Psoas muscle (tissue), 8 donors: ENCODE data around the gene TESK2. TPM values are rescaled to one million over a fixed set of nuclear protein-coding genes. Genes with fewer than 3 reads are reported as not detected.

ENCODE experiments used
- ATAC-seq, 4 donors: fragments of 200-7000 bp; cut with Tn5 transposase; one replicate each; pipeline ENCODE4 v1.9.1; 2020; ENCODE audit warnings: moderate library complexity in 3 of 4, mild to moderate bottlenecking in 2 of 4
- DNase-seq, 2 donors: peaks; one replicate each; pipeline ENCODE4 v3.0.0-alpha.2; 2020
- H3K27ac ChIP-seq: fragments of 200-600 bp; one replicate; pipeline ENCODE4 v1.8.0; 2022
- H3K27me3 ChIP-seq, 3 donors: fragments of 200-600 bp in 1 of 3; one replicate each; pipeline versions ENCODE4 v1.6.1 to v1.8.0; 2013 to 2022; ENCODE audit warnings: low read length in 2 of 3, mild to moderate bottlenecking in 2 of 3, moderate library complexity in 1 of 3; ENCODE audit not compliant: insufficient read depth in 3 of 3
- H3K36me3 ChIP-seq, 2 donors: fragments of 200-600 bp in 1 of 2; one replicate each; pipeline versions ENCODE4 v1.6.1 to v1.8.0; 2013 to 2022; ENCODE audit warnings: low read depth in 1 of 2, mild to moderate bottlenecking in 1 of 2, moderate library complexity in 1 of 2; ENCODE audit not compliant: insufficient read depth in 1 of 2
- H3K4me1 ChIP-seq: fragments of 200-600 bp; one replicate; pipeline ENCODE4 v1.8.0; 2022
- H3K4me3 ChIP-seq: fragments of 200-600 bp; one replicate; pipeline ENCODE4 v1.8.0; 2022; ENCODE audit warnings: mild to moderate bottlenecking
- H3K9me3 ChIP-seq: fragments of 200-600 bp; one replicate; pipeline ENCODE4 v1.8.0; 2022
- CTCF ChIP-seq: fragments of 200-600 bp; IDR thresholded peaks from one replicate; pipeline ENCODE4 v1.8.0; 2022; ENCODE audit warnings: antibody characterized with exemption
- WGBS, 3 donors: extraction: QIAGEN DNeasy Blood & Tissue Kit; methylation state at CpG; one replicate each; pipeline versions ENCODE4 v1.1.6 to v1.1.7; 2013; 5-methylcytosine and 5-hydroxymethylcytosine counted together
- intact Hi-C, 2 donors: fragments of 100-400 bp; cut with DNase I; formaldehyde crosslinking; loops; one replicate each; pipeline versions ENCODE4 v1.11.0 to v1.14.2; 2022
- long read RNA-seq, 2 donors: library from polyadenylated mRNA; unstranded; transcript quantifications; one replicate each; pipeline ENCODE4 v2.0.0, GENCODE V29; 2021
- polyA plus RNA-seq, 3 donors: library from polyadenylated mRNA; stranded (reverse); fragments of 200-250 nt; gene quantifications; one replicate each; pipeline ENCODE4 v1.2.3, GENCODE V29; 2013
- total RNA-seq, 4 donors: library from RNA; stranded (reverse); fragmentation: NEBNext Ultra II Directional in 2 of 4; extraction: Animal tissue kit (Norgen Biotek cat#: 25700) in 2 of 4; gene quantifications; one replicate each; pipeline versions ENCODE4 v1.2.1 to v1.2.4, GENCODE V29; 2021 to 2023
- donor health status: healthy with polysubstance abuse.
- donor health status: DM: no; HTN: no; CAD: no; lungs with moderate emphysema.
- donor health status: Bipolar disorder and iron deficiency.
- donor health status: healthy.
- donor health status: DM: yes; HTN: yes; CAD: no.
- donor health status: DM: no; HTN: no; CAD: no.
- donor health status: DM: no; HTN: no; CAD: no.
- donor health status: DM: yes; HTN: yes; CAD: no.

TESK2 gene
- total RNA-seq (1 to 10 TPM; 1.9 to 5.0 (median 2.3) TPM), polyA plus RNA-seq (1 to 10 TPM in 2 of 3 donors, under 1 TPM in 1; 0.73 to 4.3 (median 2.0) TPM)
- long read RNA-seq, donor 1, partial matches to known transcripts, result 2 of 2 reads
- long read RNA-seq, donor 1, other reads (novel, unspliced or antisense), result 0 of 2 reads
- long read RNA-seq, donor 2, partial matches to known transcripts, result 3 of 7 reads
- long read RNA-seq, donor 2, other reads (novel, unspliced or antisense), result 2 of 7 reads

GRCh38 chr1:45490626-45491486 is at the start of gene TESK2:
Gene TESK2, minus strand, starts transcription at chr1:45491163. Its CDS starts 33,378 bp downstream, at chr1:45457785.
- DNase-seq (peak; percentile 95 to 98), ATAC-seq (peak; percentile 96 to 97 (median 97))
- intact Hi-C loops, result loop anchor here in 1 of 2 donors (5.0 kb wide), 1 partner anchor 479 kb away; the partner anchor contains the start of genes HECTD3 and UROD
- Histone ChIP-seq H3K4me3 (peak within 1 kb of the TSS; percentile 93), H3K27me3 (no peaks in the 10 kb centered on the region), H3K9me3 (no peaks in the 10 kb centered on the region), H3K4me1 (peaks cover 19% of the 10 kb centered on the region), H3K36me3 (no peaks in the 10 kb centered on the region), H3K27ac (peak within 1 kb of the TSS; percentile 89)
- 0% methylated on average over 49 to 64 of the region's 64 CpGs for whole genome bisulfite sequencing, 3 donors
- no peak for TF ChIP-seq CTCF

GRCh38 chr1:45536886-45537285 is 45.9 kb upstream of the TESK2 start:
- DNase-seq (no peak), ATAC-seq (no peak)
- H3K36me3 ChIP-seq, result no peaks in the 10 kb centered on the region
- 55 to 60% (median 56%) methylated on average over 4 of the region's 4 CpGs for WGBS, 3 donors
- no peak overlapping the region for H3K27ac ChIP-seq
- no peak for TF ChIP-seq CTCF
- no peaks in the 10 kb centered on the region for H3K27me3 ChIP-seq
- no peaks in the 10 kb centered on the region for H3K4me1 ChIP-seq
- no peaks in the 10 kb centered on the region for H3K9me3 ChIP-seq
- intact Hi-C loops, result no loop called here
- H3K4me3 ChIP-seq, result no peak overlapping the region

- TF ChIP-seq CTCF, result no peak
- DNase-seq (no peak), ATAC-seq (no peak)
- intact Hi-C loops, result no loop called here
- Histone ChIP-seq H3K4me3 (no peak overlapping the region), H3K9me3 (no peaks in the 10 kb centered on the region), H3K4me1 (no peaks in the 10 kb centered on the region), H3K27ac (no peak overlapping the region), H3K27me3 (no peaks in the 10 kb centered on the region), H3K36me3 (no peaks in the 10 kb centered on the region)
- 73 to 77% (median 74%) methylated on average over 6 of the region's 6 CpGs for WGBS, 3 donors
Measured at GRCh38 chr1:45535988-45536766, 45.2 kb upstream of the TESK2 start.

GRCh38 chr1:45531873-45532272 is 40.9 kb upstream of the TESK2 start:
- H3K9me3 ChIP-seq, result no peaks in the 10 kb centered on the region
- no peak overlapping the region for H3K27ac ChIP-seq
- no peaks in the 10 kb centered on the region for H3K4me1 ChIP-seq
- ATAC-seq, result no peak
- H3K4me3 ChIP-seq, result no peak overlapping the region
- intact Hi-C loops, result no loop called here
- 86 to 88% (median 87%) methylated on average over 5 of the region's 5 CpGs for WGBS, 3 donors
- TF ChIP-seq CTCF, result no peak
- H3K36me3 ChIP-seq, result no peaks in the 10 kb centered on the region
- DNase-seq, result no peak
- H3K27me3 ChIP-seq, result no peaks in the 10 kb centered on the region
